ENCODE measurements around the gene EPHB1. TPM values are rescaled to one million over a fixed set of nuclear protein-coding genes. Genes with fewer than 3 reads are reported as not detected.

The EPHB1 gene
- polyA plus RNA-seq, 1 of the 3 experiments (the other 2 are of a cell fraction) = 1.2 TPM

- Histone ChIP-seq H3F3A (replicated peaks; ENCODE audit: insufficient read depth) (peaks cover 4% of the 10 kb centered on the region), H3K4me2 (no peak overlapping the region), H3K4me3 (ENCODE audit: low read depth in 2 of 2, low read length in 1 of 2) (no peak overlapping the region), H3K9me2 (no peaks in the 10 kb centered on the region; the same call in 1 of the 2 replicates), H3K9ac (no peak overlapping the region), H3K36me3 (replicated peaks in 1 of 2; ENCODE audit: control insufficient read depth in 1 of 2, insufficient read depth in 2 of 2, low read length in 1 of 2) (no peaks in the 10 kb centered on the region), H3K27me3 (ENCODE audit: insufficient read depth) (no peaks in the 10 kb centered on the region), H4K20me1 (ENCODE audit: insufficient read depth) (no peaks in the 10 kb centered on the region), H3K27ac (ENCODE audit: low read depth in 2 of 2, low read length in 1 of 2) (no peak overlapping the region), H3K9me3 (no peaks in the 10 kb centered on the region), H3K4me1 (ENCODE audit: control insufficient read depth in 1 of 2, insufficient read depth in 2 of 2, low read depth in 1 of 2, low read length in 1 of 2) (no peaks in the 10 kb centered on the region), H3K79me2 (ENCODE audit: insufficient read depth) (no peaks in the 10 kb centered on the region), H2AFZ (ENCODE audit: low read depth) (no peak overlapping the region)
- no peak for TF ChIP-seq ZBTB33 (IDR thresholded peaks at IDR 0.05; ENCODE audit: borderline replicate concordance, low read depth)
- TF ChIP-seq GABPA (IDR thresholded peaks at IDR 0.05; ENCODE audit: low read depth) = no peak
- no peak for TF ChIP-seq FOXJ3 (CRISPR knock-in tag; IDR thresholded peaks at IDR 0.05)
- no peak for TF ChIP-seq SIN3A (IDR thresholded peaks at IDR 0.05; ENCODE audit: borderline replicate concordance, low read depth, low read length)
- TF ChIP-seq MEF2A (IDR thresholded peaks at IDR 0.05; ENCODE audit: borderline replicate concordance, low read depth) = no peak
- CTCF ChIA-PET = no interaction called here
- no CpG with 5 or more reads among the region's 1 CpG for WGBS (ENCODE audit: low lambda C conversion rate)
- no peak for DNase-seq
- POLR2A ChIA-PET = no interaction called here
Measured at GRCh38 chr3:134992586-134992985, 197.5 kb downstream of the EPHB1 start.

- Histone ChIP-seq H3K4me2 (no peak overlapping the region), H3K4me3 (ENCODE audit: low read depth in 2 of 2, low read length in 1 of 2) (no peak overlapping the region), H3F3A (replicated peaks; ENCODE audit: insufficient read depth) (peaks cover 4% of the 10 kb centered on the region), H4K20me1 (ENCODE audit: insufficient read depth) (no peaks in the 10 kb centered on the region), H3K9ac (no peak overlapping the region), H3K27me3 (ENCODE audit: insufficient read depth) (no peaks in the 10 kb centered on the region), H3K9me3 (no peaks in the 10 kb centered on the region), H3K36me3 (replicated peaks in 1 of 2; ENCODE audit: control insufficient read depth in 1 of 2, insufficient read depth in 2 of 2, low read length in 1 of 2) (no peaks in the 10 kb centered on the region), H3K27ac (ENCODE audit: low read depth in 2 of 2, low read length in 1 of 2) (no peak overlapping the region), H3K4me1 (ENCODE audit: control insufficient read depth in 1 of 2, insufficient read depth in 2 of 2, low read depth in 1 of 2, low read length in 1 of 2) (no peaks in the 10 kb centered on the region), H3K79me2 (ENCODE audit: insufficient read depth) (no peaks in the 10 kb centered on the region), H2AFZ (ENCODE audit: low read depth) (no peak overlapping the region), H3K9me2 (no peaks in the 10 kb centered on the region; the same call in 1 of the 2 replicates)
- DNase-seq = no peak
- 33% methylated on average over 1 of the region's 1 CpG for WGBS (ENCODE audit: low lambda C conversion rate)
- ChIA-PET CTCF (no interaction called here), POLR2A (no interaction called here)
- TF ChIP-seq POLR2AphosphoS5 (IDR thresholded peaks at IDR 0.05; ENCODE audit: low read depth, low read length) = no peak
- TF ChIP-seq SIN3A (IDR thresholded peaks at IDR 0.05; ENCODE audit: borderline replicate concordance, low read depth, low read length) = no peak
Measured at GRCh38 chr3:134993011-134993410, 198.0 kb downstream of the EPHB1 start.

GRCh38 chr3:134998158-134998557 lies 203.1 kb downstream of the EPHB1 start:
- Histone ChIP-seq H2AFZ (ENCODE audit: low read depth) (no peak overlapping the region), H3K9me2 (no peaks in the 10 kb centered on the region; the same call in 1 of the 2 replicates), H3K4me1 (ENCODE audit: control insufficient read depth in 1 of 2, insufficient read depth in 2 of 2, low read depth in 1 of 2, low read length in 1 of 2) (no peaks in the 10 kb centered on the region), H3K27ac (ENCODE audit: low read depth in 2 of 2, low read length in 1 of 2) (no peak overlapping the region), H3K9me3 (no peaks in the 10 kb centered on the region), H3F3A (replicated peaks; ENCODE audit: insufficient read depth) (no peaks in the 10 kb centered on the region), H3K4me3 (ENCODE audit: low read depth in 2 of 2, low read length in 1 of 2) (no peak overlapping the region), H4K20me1 (ENCODE audit: insufficient read depth) (no peaks in the 10 kb centered on the region), H3K27me3 (ENCODE audit: insufficient read depth) (no peaks in the 10 kb centered on the region), H3K36me3 (replicated peaks in 1 of 2; ENCODE audit: control insufficient read depth in 1 of 2, insufficient read depth in 2 of 2, low read length in 1 of 2) (no peaks in the 10 kb centered on the region), H3K9ac (no peak overlapping the region), H3K4me2 (no peak overlapping the region), H3K79me2 (ENCODE audit: insufficient read depth) (no peaks in the 10 kb centered on the region)
- no peak for DNase-seq
- POLR2A ChIA-PET = no interaction called here
- CTCF ChIA-PET = no interaction called here
- TF ChIP-seq NRF1 (IDR thresholded peaks at IDR 0.05; ENCODE audit: low read depth, low read length) = no peak
- no peak for TF ChIP-seq MEF2A (IDR thresholded peaks at IDR 0.05; ENCODE audit: borderline replicate concordance, low read depth)
- TF ChIP-seq EP300 (IDR thresholded peaks at IDR 0.05; ENCODE audit: borderline replicate concordance in 1 of 2, low read depth in 1 of 2, low read length in 1 of 2) = no peak
- no peak for TF ChIP-seq SMC3 (IDR thresholded peaks at IDR 0.05; ENCODE audit: low read depth, low read length)
- TF ChIP-seq POLR2AphosphoS5 (IDR thresholded peaks at IDR 0.05; ENCODE audit: low read depth, low read length) = no peak
- no peak for TF ChIP-seq RAD21 (IDR thresholded peaks at IDR 0.05; ENCODE audit: low read length)
- no peak for TF ChIP-seq MAX (IDR thresholded peaks at IDR 0.05; ENCODE audit: low read depth)
- TF ChIP-seq EZH2phosphoT487 (IDR thresholded peaks at IDR 0.05; ENCODE audit: borderline replicate concordance, low read depth) = no peak
- TF ChIP-seq FOXJ3 (CRISPR knock-in tag; IDR thresholded peaks at IDR 0.05) = no peak
- TF ChIP-seq REST (IDR thresholded peaks at IDR 0.05; ENCODE audit: low read depth, low read length) = no peak
- TF ChIP-seq JUND (IDR thresholded peaks at IDR 0.05) = no peak
- TF ChIP-seq PBX3 (IDR thresholded peaks at IDR 0.05) = no peak
- TF ChIP-seq FOSL2 (IDR thresholded peaks at IDR 0.05; ENCODE audit: borderline replicate concordance, low read depth) = no peak
